DOHH2 (cell line): ENCODE measurements around the gene ABCD4.

Experiments used
- H3F3A ChIP-seq: fragments of 200-600 bp; sonication (generic), shearing (Covaris generic); 2 replicates; pipeline ENCODE4 v1.6.0; 2016; ENCODE audit warnings: antibody characterized with exemption, mild to moderate bottlenecking; ENCODE audit not compliant: control insufficient read depth, insufficient read depth
- H3K27ac ChIP-seq: fragments of 200-600 bp; sonication (generic); 2 replicates; pipeline ENCODE4 v1.5.1; 2014; ENCODE audit warnings: low read depth, mild to moderate bottlenecking, low read length, moderate library complexity
- H3K27me3 ChIP-seq: fragments of 200-600 bp; sonication (generic); 2 replicates; pipeline ENCODE4 v1.6.1; 2014; ENCODE audit warnings: mild to moderate bottlenecking, low read length, mixed read lengths; ENCODE audit not compliant: control insufficient read depth
- H3K36me3 ChIP-seq: fragments of 200-600 bp; sonication (generic); 2 replicates; pipeline ENCODE4 v1.6.1; 2014; ENCODE audit warnings: mild to moderate bottlenecking, low read length, moderate library complexity, mixed read lengths; ENCODE audit not compliant: control insufficient read depth
- H3K4me1 ChIP-seq: fragments of 200-600 bp; sonication (generic); 2 replicates; pipeline ENCODE4 v1.6.1; 2014; ENCODE audit warnings: mild to moderate bottlenecking, low read length, mixed read lengths; ENCODE audit not compliant: control insufficient read depth
- H3K4me2 ChIP-seq: fragments of 200-600 bp; sonication (generic); 2 replicates; pipeline ENCODE4 v1.6.0; 2014; ENCODE audit warnings: mild to moderate bottlenecking, low read length, moderate library complexity
- H3K4me3 ChIP-seq: fragments of 200-600 bp; sonication (generic); 2 replicates; pipeline ENCODE4 v1.5.1; 2014; ENCODE audit warnings: mild to moderate bottlenecking, low read length, mixed read lengths
- H3K79me2 ChIP-seq: fragments of 200-600 bp; sonication (generic); 2 replicates; pipeline ENCODE4 v1.6.1; 2014; ENCODE audit warnings: mild to moderate bottlenecking, low read length, mixed read lengths; ENCODE audit not compliant: control insufficient read depth
- H3K9me2 ChIP-seq: fragments of 200-600 bp; sonication (generic); replicated peaks from 2 replicates; pipeline ENCODE4 v1.6.1; 2014; ENCODE audit warnings: mild to moderate bottlenecking, low read length, mixed read lengths; ENCODE audit not compliant: control insufficient read depth
- H3K9me3 ChIP-seq: fragments of 200-600 bp; sonication (generic); 2 replicates; pipeline ENCODE4 v1.6.1; 2014; ENCODE audit warnings: antibody characterized with exemption, low read length, mixed read lengths; ENCODE audit not compliant: control insufficient read depth, insufficient read depth
- H4K20me1 ChIP-seq: fragments of 200-600 bp; sonication (generic); 2 replicates; pipeline ENCODE4 v1.6.0; 2014; ENCODE audit warnings: low read depth, mild to moderate bottlenecking, antibody characterized with exemption, low read length, moderate library complexity; ENCODE audit not compliant: control insufficient read depth, insufficient read depth
- CTCF ChIP-seq: fragments of 200-600 bp; sonication (generic); IDR thresholded peaks from one replicate; pipeline ENCODE4 v1.5.1; 2014; ENCODE audit warnings: antibody characterized with exemption, mild to moderate bottlenecking, low read depth, low read length; ENCODE audit not compliant: poor library complexity, severe bottlenecking
- EZH2phosphoT487 ChIP-seq: fragments of 200-600 bp; sonication (generic); IDR thresholded peaks from 2 replicates; pipeline ENCODE4 v1.6.1; 2017; ENCODE audit warnings: borderline replicate concordance, mild to moderate bottlenecking, antibody characterized with exemption, low read length, moderate library complexity, mixed read lengths

The ABCD4 gene

GRCh38 chr14:74349757-74350156, 47.0 kb upstream of the ABCD4 start:
- Histone ChIP-seq H3K9me3 (no peaks in the 10 kb centered on the region), H3K27me3 (peaks cover 7% of the 10 kb centered on the region), H3F3A (no peaks in the 10 kb centered on the region), H3K4me1 (no peaks in the 10 kb centered on the region), H3K79me2 (no peaks in the 10 kb centered on the region), H3K27ac (no peak overlapping the region), H3K36me3 (no peaks in the 10 kb centered on the region), H3K4me2 (no peak overlapping the region), H3K4me3 (no peak overlapping the region), H3K9me2 (no peaks in the 10 kb centered on the region), H4K20me1 (no peaks in the 10 kb centered on the region)
- TF ChIP-seq CTCF, result no peak
- no peak for TF ChIP-seq EZH2phosphoT487

- Histone ChIP-seq H3K79me2 (no peaks in the 10 kb centered on the region), H3K36me3 (no peaks in the 10 kb centered on the region), H3K27me3 (peaks cover 7% of the 10 kb centered on the region), H3K9me2 (no peaks in the 10 kb centered on the region), H3K27ac (no peak overlapping the region), H4K20me1 (no peaks in the 10 kb centered on the region), H3F3A (no peaks in the 10 kb centered on the region), H3K9me3 (no peaks in the 10 kb centered on the region), H3K4me3 (no peak overlapping the region), H3K4me1 (no peaks in the 10 kb centered on the region), H3K4me2 (no peak overlapping the region)
- no peak for TF ChIP-seq EZH2phosphoT487
- TF ChIP-seq CTCF, result no peak
These were observed 46.2 kb upstream of the ABCD4 start for GRCh38 chr14:74348735-74349463.

GRCh38 chr14:74348241-74348734, 45.6 kb upstream of the ABCD4 start, which contains the start of gene VRTN:
Gene VRTN (plus strand): TSS chr14:74348471. CDS start chr14:74356784, 8,313 bp downstream.
- TF ChIP-seq CTCF (no peak), EZH2phosphoT487 (no peak)
- no peaks in the 10 kb centered on the region for H3K4me1 ChIP-seq
- no peak within 1 kb of the TSS for H3K4me2 ChIP-seq

More at GRCh38 chr14:74348241-74348734, 45.6 kb upstream of the ABCD4 start, which contains the start of gene VRTN:
- Histone ChIP-seq H3K4me3 (no peak within 1 kb of the TSS), H3K79me2 (no peaks in the 10 kb centered on the region), H3F3A (no peaks in the 10 kb centered on the region), H3K27ac (no peak within 1 kb of the TSS), H3K9me3 (no peaks in the 10 kb centered on the region), H4K20me1 (no peaks in the 10 kb centered on the region), H3K36me3 (no peaks in the 10 kb centered on the region), H3K9me2 (no peaks in the 10 kb centered on the region), H3K27me3 (peaks cover 7% of the 10 kb centered on the region)
